HG02938 (cell line): Measurements from ENCODE around the gene NOD1.
"Not testable (repeated sequence)": the region's sequence is repeated elsewhere in the genome, so short reads cannot be mapped to it uniquely, and the experiment has no call there.

Source experiments
- ATAC-seq: cut with Tn5 transposase; IDR thresholded peaks from one replicate; pipeline ENCODE4 v1.9.1; 2021; ENCODE audit warnings: mild to moderate bottlenecking, moderate library complexity; ENCODE audit not compliant: unreplicated experiment

Gene NOD1

DNA sequence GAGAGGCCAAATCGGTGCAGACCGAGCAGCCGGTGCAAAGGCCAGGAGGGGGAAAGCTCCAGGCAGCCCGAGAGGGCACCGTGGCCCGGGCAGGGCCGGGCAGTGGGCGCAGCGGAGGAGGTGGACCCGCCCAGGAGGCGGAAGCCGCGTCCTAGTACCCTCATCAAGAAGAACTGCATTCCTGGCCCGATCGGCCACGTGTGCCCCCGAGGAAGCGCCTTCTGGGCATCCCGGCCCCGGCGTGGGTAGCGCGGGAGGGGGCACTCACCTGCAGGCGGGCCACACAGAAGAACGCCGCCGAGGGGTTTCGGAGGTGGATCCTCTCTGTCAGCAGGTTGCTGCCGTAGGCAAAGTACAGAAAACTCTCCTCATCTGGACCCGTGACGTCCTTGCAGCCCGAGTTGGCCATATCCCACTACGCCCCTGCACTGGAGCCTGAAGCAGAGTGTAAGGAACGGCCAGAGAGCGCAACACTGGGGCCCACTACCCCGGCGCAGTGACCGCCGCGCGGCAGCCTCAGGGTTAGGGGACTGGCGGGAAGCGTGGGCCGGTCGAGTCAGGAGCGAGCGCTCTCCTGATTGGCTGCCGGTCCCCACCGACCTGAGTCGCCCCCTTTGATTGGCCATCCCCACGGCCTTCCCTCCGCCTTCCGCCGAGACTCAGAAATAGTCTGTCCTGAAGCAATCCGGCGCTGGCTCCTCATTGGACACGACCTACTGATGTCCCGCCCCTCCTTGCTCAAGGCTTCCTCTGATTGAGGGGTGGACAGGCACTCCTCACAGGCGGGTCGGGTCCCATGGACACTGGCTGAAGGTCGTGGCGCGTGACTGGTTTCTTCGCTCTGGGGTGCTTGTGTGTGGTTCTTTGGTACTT lies 26.0 kb upstream of the NOD1 start, which contains the start of gene GGCT:
Gene GGCT (minus strand): TSS at position 529 of the 873 bp plus-strand sequence. CDS start 120 bp downstream, at position 409.
- ATAC-seq: peak; percentile 98

DNA sequence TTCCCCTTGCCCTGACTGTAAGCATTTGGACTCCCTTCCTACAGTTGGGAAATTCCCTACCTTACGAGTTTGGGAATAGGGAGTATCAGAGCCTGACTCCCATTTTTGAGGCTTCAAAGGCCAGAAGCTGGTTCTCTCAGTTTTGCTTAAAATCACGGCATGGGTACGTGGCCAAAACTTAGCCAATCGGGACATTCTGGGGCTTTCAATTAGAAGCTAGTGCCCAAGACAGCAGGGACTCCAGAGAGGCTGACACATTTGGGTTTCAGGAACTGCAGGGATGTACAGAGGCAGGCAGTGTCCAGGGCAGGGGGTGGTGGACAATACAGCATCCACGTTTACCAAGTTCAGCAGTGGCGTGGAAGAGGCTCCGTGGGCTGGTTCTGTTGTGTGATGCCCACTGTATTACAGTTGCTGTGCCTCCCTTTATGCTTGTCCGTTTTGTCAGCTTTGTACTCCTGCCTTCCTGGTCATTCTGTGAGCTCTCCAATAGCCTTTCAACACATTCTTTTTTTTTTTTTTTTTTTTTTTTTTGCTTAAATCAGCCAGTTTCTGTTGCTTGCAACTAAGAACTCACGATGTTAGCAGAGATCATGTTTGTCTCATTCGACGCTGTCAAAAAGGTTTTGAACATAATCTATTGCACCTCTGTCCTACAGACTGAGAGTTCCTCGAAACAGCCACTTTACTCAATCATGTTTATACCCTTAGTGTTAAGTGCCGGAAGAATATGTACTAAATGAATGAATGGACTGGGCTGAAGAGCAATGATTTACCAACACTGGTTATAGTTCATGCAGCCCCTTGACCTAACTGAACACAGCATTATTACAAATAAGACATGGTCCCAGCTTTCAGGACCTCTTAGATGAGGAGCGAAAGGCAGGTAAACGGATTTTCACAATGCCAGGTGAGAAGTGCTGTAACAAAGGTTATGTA lies 25.0 kb upstream of the NOD1 start:
- ATAC-seq: no peak

DNA sequence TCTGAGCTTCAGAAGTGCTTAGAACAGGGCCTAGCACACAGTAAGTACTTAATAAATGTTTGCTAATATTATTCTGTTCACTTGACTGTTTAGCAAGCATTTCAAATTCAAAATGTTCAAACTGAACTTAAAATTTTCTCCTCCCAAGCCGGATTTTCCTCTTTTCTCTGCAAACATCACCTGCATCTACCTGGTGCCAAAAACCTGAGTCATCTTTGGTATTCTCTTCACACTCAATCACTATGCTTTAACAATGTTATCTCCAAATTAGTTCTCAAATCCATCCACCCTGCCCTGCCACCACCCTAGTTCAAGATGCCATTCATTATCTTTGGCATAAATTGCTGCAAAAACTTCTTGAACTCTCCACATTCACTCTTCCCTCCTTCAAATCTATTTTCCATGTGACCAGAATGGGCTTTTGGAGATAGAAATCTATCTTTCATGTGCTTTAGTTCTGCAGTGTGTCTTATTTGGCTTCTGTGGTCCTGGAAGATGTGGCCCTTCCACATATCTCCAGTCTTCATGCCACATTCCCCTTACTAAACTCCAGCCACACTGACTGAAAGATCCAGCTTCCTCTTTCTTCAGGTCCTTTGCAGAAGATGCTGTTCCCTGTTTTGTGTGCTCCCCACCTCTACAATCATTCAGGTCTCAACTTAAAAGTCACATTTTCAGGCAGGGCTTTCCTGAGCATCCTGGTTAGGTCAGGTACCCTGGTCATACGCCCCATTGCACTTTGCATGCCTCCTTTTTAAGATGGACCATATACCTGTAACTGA lies 24.1 kb upstream of the NOD1 start:
- no peak for ATAC-seq

DNA sequence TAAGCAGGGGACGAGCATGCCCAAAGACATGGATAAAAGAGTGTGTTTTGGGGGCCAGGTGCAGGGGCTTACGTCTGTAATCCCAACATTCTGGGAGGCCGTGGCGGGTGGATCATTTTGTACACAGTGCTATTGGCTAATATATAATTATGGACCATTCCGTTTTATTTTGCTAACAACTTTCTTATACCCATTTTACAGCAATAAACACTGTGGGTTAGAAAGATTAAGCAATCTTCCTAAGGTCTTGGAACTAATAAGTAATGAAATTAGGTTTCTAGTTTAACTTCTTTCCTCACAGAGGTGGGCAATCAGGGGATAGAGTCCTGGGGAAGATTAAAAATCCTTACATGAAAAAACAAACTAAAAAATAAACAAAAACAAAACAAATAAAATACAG lies 22.7 kb upstream of the NOD1 start:
- no peak for ATAC-seq

DNA sequence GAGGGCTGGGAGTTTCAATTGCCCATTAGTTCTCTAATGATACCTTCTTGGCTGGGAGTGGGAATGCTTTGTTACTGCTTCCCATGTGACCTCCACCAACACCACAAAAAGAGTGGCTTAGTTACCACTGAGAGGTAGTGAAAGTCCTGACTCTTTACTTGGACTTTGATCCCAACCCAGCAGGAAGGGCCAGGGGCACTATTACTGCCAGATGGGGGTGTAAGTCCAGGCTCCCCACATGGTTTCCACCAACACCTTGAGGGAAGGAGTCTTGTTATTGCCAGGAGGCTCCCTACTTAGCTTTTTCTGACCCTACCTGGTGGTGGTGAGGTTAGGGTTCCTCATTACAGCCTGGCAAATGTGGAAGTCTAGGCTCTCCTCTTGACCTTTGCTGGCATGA lies 14.6 kb upstream of the NOD1 start:
- ATAC-seq: no peak

DNA sequence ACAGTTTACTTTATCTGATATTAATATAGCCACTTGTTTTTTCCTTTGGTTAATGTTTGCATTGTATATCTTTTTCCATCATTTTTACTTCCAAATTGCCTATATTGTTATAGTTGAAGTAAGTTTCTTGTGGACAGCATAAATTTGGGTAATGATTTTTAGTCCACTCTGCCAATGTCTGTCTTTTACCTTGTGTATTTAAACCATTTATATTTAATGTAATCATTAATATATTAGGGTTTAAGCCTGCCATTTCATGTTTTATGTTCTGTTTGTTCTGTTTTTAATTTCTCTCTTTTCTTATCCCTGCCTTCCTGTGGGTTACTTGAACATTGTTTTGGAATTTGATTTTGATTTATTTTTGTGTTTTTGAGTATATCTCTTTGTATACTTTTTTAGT lies 12.8 kb upstream of the NOD1 start:
- no peak for ATAC-seq

DNA sequence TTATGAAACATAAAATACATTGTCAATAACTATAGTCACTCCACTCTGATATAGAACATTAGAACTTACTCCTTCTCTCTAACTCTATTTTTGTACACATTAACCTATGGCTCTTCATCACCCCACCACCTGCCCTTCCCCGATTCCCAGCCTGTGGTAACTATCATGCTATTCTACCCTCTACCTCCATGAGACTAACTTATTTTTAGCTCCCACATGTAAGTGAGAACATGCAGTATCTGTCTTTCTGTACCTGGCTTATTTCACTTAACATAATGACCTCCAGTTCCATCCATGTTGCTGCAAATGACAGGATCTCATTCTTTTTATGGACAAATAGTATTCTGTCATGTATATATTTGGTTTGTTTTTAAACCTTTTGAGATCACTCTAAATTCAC lies 8.8 kb upstream of the NOD1 start:
- no peak for ATAC-seq

DNA sequence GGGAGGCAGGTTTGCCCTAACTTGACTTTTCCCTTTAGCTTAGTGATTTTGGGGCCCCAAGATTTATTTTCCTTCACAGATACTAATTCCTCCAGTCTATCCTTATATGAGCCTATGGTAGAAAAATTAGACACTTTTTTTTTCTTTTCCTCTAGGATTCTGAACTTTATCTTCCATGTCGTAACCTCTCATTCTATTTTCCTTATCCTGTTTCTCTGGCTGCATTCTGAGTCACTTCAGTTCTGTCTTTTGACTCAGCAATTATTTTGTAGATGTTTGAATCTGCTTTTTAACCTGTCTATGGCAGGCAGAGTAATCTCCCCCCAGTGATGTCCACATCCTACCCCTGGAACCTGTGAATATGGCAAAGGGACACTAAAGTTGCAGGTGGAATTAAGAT lies 7.1 kb upstream of the NOD1 start:
- ATAC-seq: no peak

DNA sequence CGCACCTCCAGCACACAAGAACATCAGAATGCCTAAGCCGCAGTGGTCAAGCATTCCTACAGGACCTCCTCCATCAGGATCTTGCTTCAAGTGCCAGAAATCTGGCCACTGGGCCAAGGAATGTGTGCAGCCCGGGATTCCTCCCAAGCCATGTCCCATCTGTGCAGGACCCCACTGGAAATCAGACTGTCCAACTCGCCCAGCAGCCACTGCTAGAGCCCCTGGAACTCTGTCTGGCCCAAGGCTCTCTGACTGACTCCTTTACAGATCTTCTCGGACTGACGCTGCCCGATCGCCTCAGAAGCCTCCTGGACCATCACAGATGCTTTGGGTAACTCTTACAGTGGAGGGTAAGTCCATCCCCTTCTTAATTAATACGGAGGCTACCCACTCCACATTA lies 2.8 kb upstream of the NOD1 start:
- ATAC-seq: not testable (repeated sequence)

DNA sequence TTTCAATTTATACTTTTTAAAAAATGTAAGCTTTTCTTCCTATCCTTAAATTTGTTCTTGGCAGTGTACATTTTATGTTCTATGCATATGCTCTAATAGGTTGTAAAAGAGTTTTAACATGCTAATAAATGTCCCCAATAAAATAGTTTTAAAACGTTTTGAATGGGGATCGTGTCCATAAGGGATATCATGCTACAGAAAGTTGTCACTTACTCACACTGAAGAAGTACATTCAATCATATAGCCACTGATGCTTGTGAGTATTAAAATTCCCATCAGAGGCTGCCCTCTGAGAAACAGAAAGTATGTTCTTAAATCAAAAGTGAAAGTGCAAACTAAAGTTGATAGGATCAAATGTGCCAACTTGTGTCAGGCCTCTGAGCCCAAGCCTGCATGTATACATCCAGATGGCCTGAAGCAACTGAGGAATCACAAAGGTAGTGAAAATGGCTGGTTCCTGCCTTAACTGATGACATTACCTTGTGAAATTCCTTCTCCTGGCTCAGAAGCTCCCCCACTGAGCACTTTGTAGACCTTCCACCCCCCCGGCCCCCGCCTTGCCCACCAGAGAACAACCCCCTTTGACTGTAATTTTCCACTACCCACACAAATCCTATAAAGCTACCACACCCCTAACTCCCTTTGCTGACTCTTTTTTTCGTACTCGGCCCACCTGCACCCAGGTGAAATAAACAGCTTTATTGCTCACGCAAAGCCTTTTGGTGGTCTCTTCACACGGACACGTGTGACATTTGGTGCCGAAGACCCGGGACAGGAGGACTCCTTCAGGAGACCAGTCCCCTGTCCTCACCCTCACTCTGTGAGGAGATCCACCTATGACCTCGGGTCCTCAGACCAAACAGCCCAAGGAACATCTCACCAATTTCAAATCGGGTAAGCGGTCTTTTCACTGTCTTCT lies 877 bp upstream of the NOD1 start:
- no peak for ATAC-seq

DNA sequence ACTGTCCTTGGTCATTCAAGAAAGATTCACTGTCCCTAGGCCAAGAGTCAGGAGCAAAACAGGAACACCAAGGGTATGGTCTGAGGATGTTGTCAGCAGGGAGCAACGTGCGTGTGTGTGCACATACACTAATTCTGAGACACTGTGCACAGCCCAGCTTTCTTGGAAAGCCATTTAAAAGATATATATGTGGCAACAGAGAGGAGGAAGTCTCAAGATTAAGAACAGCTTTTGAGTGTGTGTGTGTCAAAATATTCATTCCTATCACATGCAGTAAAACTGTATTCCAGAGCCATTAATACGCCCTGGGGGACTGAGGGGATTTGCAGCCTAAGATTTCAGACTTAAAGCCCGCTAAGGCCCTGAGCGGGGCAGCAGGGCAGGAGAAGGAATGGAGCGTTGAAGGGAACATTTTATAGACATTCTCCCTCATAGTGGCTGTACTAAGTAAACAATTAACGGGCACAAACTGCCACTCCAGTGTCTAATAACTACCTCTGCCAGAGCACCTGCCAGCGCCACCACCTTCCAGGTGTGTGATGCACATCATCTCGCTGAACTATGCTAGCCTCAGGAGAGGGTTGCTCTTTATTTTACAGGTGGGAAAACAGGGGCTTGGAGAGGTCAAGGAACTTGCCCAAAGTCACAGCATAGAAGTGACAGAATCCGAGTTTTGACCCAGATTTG lies 2.0 kb downstream of the NOD1 start:
- no peak for ATAC-seq

DNA sequence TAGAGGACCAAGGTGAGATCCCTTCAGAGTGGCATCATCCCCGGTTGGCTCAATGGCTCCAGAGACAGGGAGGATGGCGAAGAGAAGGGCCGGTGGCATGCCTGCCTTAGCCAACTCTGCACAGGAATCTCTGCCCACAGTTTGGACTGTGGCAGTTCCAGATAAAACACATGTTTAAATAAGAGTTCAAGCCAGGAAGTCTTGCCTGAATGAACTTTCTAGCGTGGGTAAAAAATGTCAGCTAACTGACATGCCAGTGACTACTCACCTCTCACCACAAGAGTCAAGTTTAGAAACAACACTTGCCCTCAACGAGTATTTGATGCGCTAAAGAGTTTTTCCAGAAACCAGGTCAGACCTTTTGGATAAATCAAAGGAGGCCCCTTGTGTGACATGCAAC lies 3.0 kb downstream of the NOD1 start:
- ATAC-seq: no peak

DNA sequence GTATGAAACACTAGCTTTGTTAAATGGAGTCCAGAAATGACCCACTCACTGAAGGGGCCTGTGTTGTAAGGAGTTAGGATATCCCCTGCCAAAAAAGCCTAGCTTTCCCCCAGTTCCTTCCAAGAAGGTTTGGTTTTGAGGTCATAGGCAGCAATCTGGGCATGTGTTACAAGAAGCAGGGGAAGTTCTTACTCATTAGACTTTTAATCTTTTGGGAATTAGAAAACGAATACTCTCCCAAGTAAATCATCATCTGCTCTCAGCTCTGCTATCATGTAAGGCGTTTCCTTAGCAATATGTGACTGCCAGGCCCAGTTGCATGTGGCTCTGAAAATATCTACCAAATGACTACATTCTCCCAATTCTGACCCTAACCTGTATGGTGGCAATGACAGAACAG lies 3.7 kb downstream of the NOD1 start:
- ATAC-seq: no peak

DNA sequence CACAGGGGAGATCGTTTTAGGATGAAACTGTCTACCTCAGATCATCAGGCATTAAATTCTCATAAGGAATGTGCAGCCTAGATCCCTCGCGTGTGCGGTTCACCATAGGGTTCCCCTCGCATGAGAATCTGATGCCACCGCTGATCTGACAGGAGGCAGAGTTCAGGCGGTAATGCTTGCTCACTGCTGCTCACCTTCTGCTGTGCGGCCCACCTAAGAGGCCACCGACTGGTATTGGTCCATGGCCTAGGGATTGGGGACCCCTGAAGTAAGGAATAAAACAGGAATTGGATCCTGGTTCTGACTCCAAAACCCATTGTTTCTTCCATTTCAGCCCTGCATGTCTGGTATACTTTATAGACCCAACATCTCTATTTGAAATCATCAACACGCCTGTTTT lies 4.1 kb downstream of the NOD1 start:
- no peak for ATAC-seq

DNA sequence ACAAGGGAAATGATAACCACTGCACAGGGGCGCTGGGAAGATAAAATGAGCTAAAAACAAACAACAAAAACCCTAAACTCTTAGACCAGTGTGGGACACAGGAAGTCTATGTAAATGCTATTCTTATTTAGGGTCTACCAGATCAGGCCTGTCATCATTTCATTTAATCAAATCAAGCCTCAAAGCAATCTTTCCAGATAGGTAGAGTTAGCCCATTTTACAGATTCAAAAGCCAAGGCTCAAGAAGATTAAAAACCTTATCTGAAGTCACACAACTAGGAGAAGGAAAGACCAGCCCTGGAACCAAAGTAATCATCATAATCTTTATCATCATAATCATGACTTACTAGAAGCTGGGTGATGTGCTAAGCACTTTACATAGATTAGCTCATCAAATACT lies 4.7 kb downstream of the NOD1 start:
- ATAC-seq: no peak

DNA sequence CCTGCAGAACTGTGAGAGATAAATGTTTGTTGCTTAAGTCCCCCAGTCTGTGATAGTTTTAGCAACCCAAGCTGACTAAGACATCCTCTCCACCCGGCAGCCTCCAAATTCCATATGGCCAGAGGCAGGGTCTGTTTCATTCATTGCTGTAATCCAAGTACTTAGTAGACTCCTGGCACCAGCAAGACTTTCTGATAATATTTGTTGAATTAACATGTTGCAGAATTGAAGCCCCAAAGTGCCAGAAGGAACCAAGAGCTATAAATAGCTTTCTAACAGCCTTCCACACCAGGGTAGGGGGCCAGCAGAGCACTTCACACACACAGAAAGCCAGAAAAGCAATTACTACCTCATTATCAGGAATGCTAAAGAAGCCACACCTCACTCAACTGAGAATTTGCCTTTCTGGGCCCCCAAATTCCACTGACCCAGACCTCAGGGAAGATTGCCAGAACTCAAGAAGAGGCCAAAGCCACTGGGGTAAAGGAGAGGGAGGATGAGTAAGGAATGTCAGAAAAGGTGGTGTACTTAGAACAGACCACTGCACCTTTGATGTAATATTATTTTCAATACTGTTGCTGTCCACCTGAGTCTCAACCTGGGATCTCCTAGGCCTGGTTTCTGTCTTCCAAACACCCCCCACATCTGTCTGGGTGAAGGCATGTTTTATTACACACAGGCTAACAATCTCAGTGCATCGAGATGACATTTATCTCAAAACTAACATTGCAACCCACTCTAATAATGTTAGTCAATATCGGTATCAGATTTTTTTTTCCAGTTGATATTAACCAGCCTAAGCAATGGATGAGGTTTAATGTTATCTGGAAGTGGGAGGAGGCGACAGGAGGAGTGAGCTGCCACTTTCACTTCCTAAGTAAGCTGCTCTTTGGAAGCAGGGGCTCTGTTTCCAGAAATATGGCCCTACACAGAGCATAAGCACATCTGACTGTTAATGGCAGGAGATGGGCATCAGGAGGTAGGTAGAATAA lies 5.5 kb downstream of the NOD1 start:
- ATAC-seq: no peak

DNA sequence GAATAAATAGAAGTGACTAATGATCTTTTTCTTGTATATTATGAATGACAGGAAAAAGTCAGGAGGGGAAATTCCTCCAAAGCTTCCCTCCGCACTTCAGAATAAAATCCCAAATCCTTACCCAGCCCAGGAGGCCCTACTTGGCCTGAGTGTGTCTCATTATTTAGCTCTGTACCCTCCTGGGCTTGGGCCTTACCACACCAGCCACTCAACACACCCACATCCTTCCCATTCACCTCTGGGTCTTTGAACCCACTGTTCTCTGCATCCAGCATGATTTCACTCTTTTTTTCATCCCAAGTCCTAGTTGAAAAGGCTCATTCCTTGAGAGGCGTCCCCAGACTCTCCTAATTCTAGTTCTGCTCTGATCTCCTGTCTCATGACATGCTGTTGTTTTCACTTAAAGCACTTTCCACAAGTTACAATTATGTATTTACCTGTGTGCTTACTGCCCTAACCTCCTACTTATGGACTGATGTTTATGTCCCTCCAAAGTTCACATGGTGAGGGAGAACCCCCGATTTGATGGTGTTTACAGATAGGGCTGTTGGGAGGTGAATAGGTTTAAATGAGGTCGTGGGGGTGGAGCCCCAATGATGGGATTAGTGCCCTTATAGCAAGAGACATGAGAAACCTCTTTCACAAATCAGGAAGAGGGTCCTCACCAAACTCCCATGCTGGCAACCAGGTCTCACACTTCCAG lies 6.4 kb downstream of the NOD1 start:
- no peak for ATAC-seq

DNA sequence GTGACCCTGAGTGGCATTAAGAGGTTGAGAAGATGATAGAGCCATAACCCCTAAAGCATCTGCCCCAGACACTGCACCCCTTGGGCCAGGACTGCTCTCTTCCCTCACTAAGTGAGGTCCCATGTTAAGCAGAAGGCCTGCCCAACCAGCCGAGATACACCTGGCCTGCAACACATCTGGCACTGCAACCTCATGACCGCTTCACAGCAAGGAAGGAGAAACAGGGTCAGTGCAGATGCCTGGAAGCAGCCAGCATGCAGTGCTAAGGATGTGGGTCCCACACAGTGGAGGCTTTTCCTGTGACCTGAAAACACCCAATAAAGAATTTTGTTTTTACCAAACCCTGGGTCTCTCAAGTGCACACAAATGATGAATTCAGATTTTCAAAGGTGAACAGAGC lies 7.4 kb downstream of the NOD1 start:
- no peak for ATAC-seq
